Caco-2 (cell line): ENCODE results near the gene PCBP4. TPM values are rescaled to one million over a fixed set of nuclear protein-coding genes. Genes with fewer than 3 reads are reported as not detected.

Experiments used
- BruUV-seq: library from RNA; stranded (reverse); fragments of 400-500 nt; replicated peaks from 2 replicates; lab custom pipeline; 2021; lab: Mats Ljungman, UMichigan
- CTCF ChIA-PET: fragments of 300-600 bp; sonication (Branson Sonifier 250); formaldehyde crosslinking; loops from one replicate; lab custom pipeline; 2022; ENCODE audit warnings: antibody characterized with exemption; lab: Charles Lee
- POLR2A ChIA-PET: fragments of 300-600 bp; sonication (Branson Sonifier 250); formaldehyde crosslinking; loops from one replicate; lab custom pipeline; 2022; ENCODE audit warnings: antibody characterized with exemption; lab: Charles Lee
- DNase-seq, 2 experiments: peaks; one replicate each; pipeline versions ENCODE4 v3.0.0 to v3.0.0-alpha.2; 2020 to 2022
- H3K27me3 ChIP-seq: replicated peaks from 2 replicates; pipeline ENCODE4 v1.6.0; 2011; ENCODE audit warnings: low read length; ENCODE audit not compliant: control insufficient read depth, insufficient read depth
- H3K36me3 ChIP-seq: 2 replicates; pipeline ENCODE4 v1.5.1; 2011; ENCODE audit warnings: low read length; ENCODE audit not compliant: control insufficient read depth, insufficient read depth
- H3K4me1 ChIP-seq: fragments of 250-450 bp; sonication (Bioruptor Pico); 2 replicates; pipeline ENCODE4 v1.5.1; 2020; ENCODE audit warnings: mild to moderate bottlenecking
- H3K4me3 ChIP-seq: 2 replicates; pipeline ENCODE4 v1.5.1; 2011; ENCODE audit warnings: low read depth, mild to moderate bottlenecking, control low read depth, low read length
- H3K9me3 ChIP-seq: fragments of 250-450 bp; sonication (Bioruptor Pico); 2 replicates; pipeline ENCODE4 v1.5.1; 2020; ENCODE audit warnings: mild to moderate bottlenecking, moderate library complexity
- H3K27ac Mint-ChIP-seq: one replicate; pipeline ENCODE4 v1.8.0; 2022; ENCODE audit warnings: mixed read lengths; ENCODE audit not compliant: unreplicated experiment
- H3K27me3 Mint-ChIP-seq: one replicate; pipeline ENCODE4 v1.8.0; 2022; ENCODE audit warnings: mixed read lengths; ENCODE audit not compliant: insufficient read depth, unreplicated experiment
- H3K36me3 Mint-ChIP-seq: one replicate; pipeline ENCODE4 v1.8.0; 2022; ENCODE audit warnings: mild to moderate bottlenecking, mixed read lengths; ENCODE audit not compliant: insufficient read depth, unreplicated experiment
- H3K4me1 Mint-ChIP-seq: one replicate; pipeline ENCODE4 v1.8.0; 2022; ENCODE audit warnings: low read depth, mixed read lengths; ENCODE audit not compliant: unreplicated experiment
- H3K4me3 Mint-ChIP-seq: one replicate; pipeline ENCODE4 v1.8.0; 2022; ENCODE audit warnings: mild to moderate bottlenecking, moderate library complexity, mixed read lengths; ENCODE audit not compliant: unreplicated experiment
- H3K9me3 Mint-ChIP-seq: one replicate; pipeline ENCODE4 v1.8.0; 2022; ENCODE audit warnings: mixed read lengths; ENCODE audit not compliant: unreplicated experiment
- intact Hi-C: fragments of 100-400 bp; cut with micrococcal nuclease; formaldehyde crosslinking; loops from one replicate; pipeline ENCODE4 v1.10.0; 2022; ENCODE audit not compliant: unreplicated experiment
- total RNA-seq: library from RNA; stranded (reverse); gene quantifications from 2 replicates; pipeline ENCODE4 v1.2.3, GENCODE V29; 2022
- TF ChIP-seq, protein P1 (sequence below), 2 experiments: fragments of 200-600 bp in 1 of 2; IDR thresholded peaks; 1 replicate in 1 of 2; 2 replicates in 1 of 2; pipeline versions ENCODE4 v1.5.1 to v1.8.0; 2011 to 2022; ENCODE audit warnings: antibody characterized with exemption in 1 of 2, control low read depth in 1 of 2, inconsistent platforms in 1 of 2, low read depth in 1 of 2, low read length in 1 of 2, mild to moderate bottlenecking in 1 of 2, moderate library complexity in 1 of 2; ENCODE audit not compliant: insufficient read depth in 1 of 2, severe bottlenecking in 1 of 2, unreplicated experiment in 1 of 2

The PCBP4 gene
- total RNA-seq, 1 experiment from 2014 or later, result 46.5 TPM

DNA sequence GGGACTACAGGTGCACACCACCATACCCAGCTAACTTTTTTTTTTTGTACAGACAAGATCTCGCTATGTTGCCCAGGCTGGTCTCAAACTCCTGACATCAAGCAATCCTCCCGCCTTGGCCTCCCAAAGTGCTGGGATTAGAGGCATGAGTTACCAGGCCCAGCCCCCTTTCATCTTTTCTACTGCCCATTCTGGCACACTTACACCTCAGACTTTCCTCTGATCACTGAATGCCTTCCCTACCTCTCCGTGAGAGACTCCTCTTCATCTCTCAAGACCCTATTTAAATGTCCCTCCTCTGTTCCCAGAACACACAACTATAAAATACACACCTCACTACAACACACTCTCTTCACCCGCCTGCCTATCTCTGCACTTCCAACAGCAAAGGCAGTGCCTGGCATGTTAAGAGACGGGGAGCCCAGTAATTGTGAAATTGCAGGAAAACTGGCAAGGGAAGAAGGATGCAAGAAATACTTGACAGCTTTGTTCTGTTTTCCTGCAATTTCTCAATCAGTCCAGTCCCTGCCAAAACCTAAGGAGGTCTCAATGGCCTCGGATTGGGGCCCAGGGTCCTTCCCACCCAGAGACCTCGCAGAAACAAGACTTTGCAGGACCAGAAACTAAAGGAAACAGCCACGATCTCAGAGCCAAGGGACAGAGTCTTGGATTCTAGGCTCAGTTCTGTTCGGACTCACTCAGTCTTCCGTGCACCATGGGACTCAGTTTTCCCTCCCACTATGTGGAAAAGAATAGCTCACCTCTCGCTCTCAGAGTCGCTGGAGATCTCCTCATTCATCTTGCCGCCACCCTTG lies 26.4 kb downstream of the PCBP4 start:
- peak overlapping the region; percentile 6 for H3K27ac Mint-ChIP-seq
- intact Hi-C loops, result no loop called here

GRCh38 chr3:51938780-51939425 lies 28.4 kb downstream of the PCBP4 start:
- H3K4me1 ChIP-seq, result peaks cover 13% of the 10 kb centered on the region
- Mint-ChIP-seq H3K27me3 (no peaks in the 10 kb centered on the region), H3K36me3 (peaks cover 46% of the 10 kb centered on the region), H3K9me3 (no peaks in the 10 kb centered on the region), H3K27ac (no peak overlapping the region), H3K4me1 (peaks cover 7% of the 10 kb centered on the region), H3K4me3 (no peak overlapping the region)
- CTCF ChIA-PET, result no interaction called here
- H3K27me3 ChIP-seq, result no peaks in the 10 kb centered on the region
- POLR2A ChIA-PET, result no interaction called here
- no peak overlapping the region for H3K4me3 ChIP-seq
- H3K36me3 ChIP-seq, result no peaks in the 10 kb centered on the region; the same call in 1 of the 2 replicates
- H3K9me3 ChIP-seq, result no peaks in the 10 kb centered on the region
- BruUV-seq, result no TSS peak
- TF ChIP-seq, protein P1, sequence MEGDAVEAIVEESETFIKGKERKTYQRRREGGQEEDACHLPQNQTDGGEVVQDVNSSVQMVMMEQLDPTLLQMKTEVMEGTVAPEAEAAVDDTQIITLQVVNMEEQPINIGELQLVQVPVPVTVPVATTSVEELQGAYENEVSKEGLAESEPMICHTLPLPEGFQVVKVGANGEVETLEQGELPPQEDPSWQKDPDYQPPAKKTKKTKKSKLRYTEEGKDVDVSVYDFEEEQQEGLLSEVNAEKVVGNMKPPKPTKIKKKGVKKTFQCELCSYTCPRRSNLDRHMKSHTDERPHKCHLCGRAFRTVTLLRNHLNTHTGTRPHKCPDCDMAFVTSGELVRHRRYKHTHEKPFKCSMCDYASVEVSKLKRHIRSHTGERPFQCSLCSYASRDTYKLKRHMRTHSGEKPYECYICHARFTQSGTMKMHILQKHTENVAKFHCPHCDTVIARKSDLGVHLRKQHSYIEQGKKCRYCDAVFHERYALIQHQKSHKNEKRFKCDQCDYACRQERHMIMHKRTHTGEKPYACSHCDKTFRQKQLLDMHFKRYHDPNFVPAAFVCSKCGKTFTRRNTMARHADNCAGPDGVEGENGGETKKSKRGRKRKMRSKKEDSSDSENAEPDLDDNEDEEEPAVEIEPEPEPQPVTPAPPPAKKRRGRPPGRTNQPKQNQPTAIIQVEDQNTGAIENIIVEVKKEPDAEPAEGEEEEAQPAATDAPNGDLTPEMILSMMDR (IDR thresholded peaks at IDR 0.05; ENCODE audit: insufficient read depth in 1 of 2, low read depth in 1 of 2, low read length in 1 of 2, severe bottlenecking in 1 of 2, unreplicated experiment in 1 of 2), result no peak
- intact Hi-C loops, result no loop called here
- peak in 1 of 2 experiments; percentile 9 for DNase-seq

More for the DNA sequence above, 26.4 kb downstream of the PCBP4 start:
- H3K36me3 ChIP-seq, result no peaks in the 10 kb centered on the region; the same call in 1 of the 2 replicates
- BruUV-seq, result TSS peak; percentile 70
- Mint-ChIP-seq H3K9me3 (no peaks in the 10 kb centered on the region), H3K4me1 (peaks cover 7% of the 10 kb centered on the region), H3K27me3 (no peaks in the 10 kb centered on the region), H3K36me3 (peaks cover 30% of the 10 kb centered on the region), H3K4me3 (peak overlapping the region; percentile 63)
- POLR2A ChIA-PET, result interaction anchor here (0.7 to 2.2 kb wide), 4 partner anchors 34 to 82 kb away, joined by 4 to 15 read pairs (median 8); partner anchors contain the start of genes ABHD14A, ABHD14B, ACY1 and RPL29
- DNase-seq, result peak in 1 of 2 experiments; percentile 4
- CTCF ChIA-PET, result interaction anchor here (0.6 to 2.7 kb wide), 22 partner anchors 23 to 441 kb away, joined by 3 to 41 read pairs (median 4); partner anchors contain the start of genes ABHD14A, ABHD14B, ACY1 and DCAF1
- peak overlapping the region; percentile 49 for H3K4me3 ChIP-seq
- TF ChIP-seq, protein P1 (IDR thresholded peaks at IDR 0.05; ENCODE audit: insufficient read depth in 1 of 2, low read depth in 1 of 2, low read length in 1 of 2, severe bottlenecking in 1 of 2, unreplicated experiment in 1 of 2), result no peak
- H3K27me3 ChIP-seq, result no peaks in the 10 kb centered on the region
- no peaks in the 10 kb centered on the region for H3K9me3 ChIP-seq
- H3K4me1 ChIP-seq, result peaks cover 13% of the 10 kb centered on the region
